Measurements from ENCODE around the gene CLIC4. TPM values are rescaled to one million over a fixed set of nuclear protein-coding genes. Genes with fewer than 3 reads are reported as not detected.

The CLIC4 gene
- total RNA-seq, 1 experiment from 2014 or later, result 230 TPM

- Histone ChIP-seq H3K23ac (ENCODE audit: insufficient read length, low read depth, low read length) (no peak overlapping the region), H3K56ac (ENCODE audit: insufficient read length, low read depth, low read length) (no peak overlapping the region), H4K91ac (ENCODE audit: insufficient read length, low read depth, low read length) (no peak overlapping the region), H4K8ac (replicated peaks; ENCODE audit: insufficient read length, low read depth, low read length) (no peak overlapping the region), H3K4me1 (ENCODE audit: insufficient read depth, low read length) (peaks cover 2% of the 10 kb centered on the region; the same call in 1 of the 2 replicates), H2BK15ac (ENCODE audit: low read depth, low read length) (no peak overlapping the region), H3K18ac (ENCODE audit: insufficient read length, low read depth, low read length) (no peak overlapping the region), H2BK20ac (ENCODE audit: low read depth, low read length, poor library complexity, severe bottlenecking) (no peak overlapping the region), H3K23me2 (ENCODE audit: insufficient read length, low read depth, low read length, poor library complexity, severe bottlenecking) (no peaks in the 10 kb centered on the region), H3K27ac (ENCODE audit: insufficient read length, low read depth, low read length) (no peak overlapping the region), H3T11ph (ENCODE audit: low read length) (no peak overlapping the region), H2AFZ (ENCODE audit: low read length) (no peak overlapping the region), H2AK5ac (ENCODE audit: insufficient read length, low read length) (no peak overlapping the region), H2BK12ac (ENCODE audit: insufficient read length, low read depth, low read length) (no peak overlapping the region), H3K4ac (ENCODE audit: low read depth, low read length) (no peak overlapping the region), H3K14ac (ENCODE audit: insufficient read depth, low read length) (no peak overlapping the region), H3K27me3 (ENCODE audit: insufficient read depth, low read length) (no peaks in the 10 kb centered on the region), H3K4me2 (ENCODE audit: insufficient read depth, insufficient read length, low read length) (no peak overlapping the region), H4K5ac (ENCODE audit: insufficient read length, low read depth, low read length) (no peak overlapping the region), H3K79me2 (ENCODE audit: insufficient read depth, low read length) (no peaks in the 10 kb centered on the region), H3K79me1 (ENCODE audit: insufficient read depth, low read depth, low read length, poor library complexity, severe bottlenecking) (no peaks in the 10 kb centered on the region), H2BK5ac (ENCODE audit: insufficient read length, low read length) (no peak overlapping the region), H3K9ac (ENCODE audit: extremely low read depth, insufficient read length, low read length) (no peak overlapping the region), H2BK120ac (ENCODE audit: low read depth, low read length, poor library complexity, severe bottlenecking) (no peak overlapping the region), H3K9me3 (ENCODE audit: control insufficient read depth, low read depth, low read length) (no peaks in the 10 kb centered on the region), H4K20me1 (ENCODE audit: control insufficient read depth, insufficient read depth, insufficient read length) (no peaks in the 10 kb centered on the region)
- no peaks in the 10 kb centered on the region; a peak in 1 of 5 replicates for H3K9me3 Mint-ChIP-seq
- no peak overlapping the region for H3K27ac Mint-ChIP-seq
- DNase-seq, result no peak
- H3K4me3 Mint-ChIP-seq, result no peak overlapping the region
- WGBS (ENCODE audit: extremely low coverage, insufficient read length, low lambda C conversion rate), result no CpG with 5 or more reads among the region's 4 CpGs
- no peaks in the 10 kb centered on the region; a peak in 2 of 7 replicates for H3K36me3 Mint-ChIP-seq (ENCODE audit: insufficient read depth in 1 of 3, low read depth in 3 of 3)
- peaks cover 17 to 18% of the 10 kb centered on the region in 2 experiments for H3K4me1 Mint-ChIP-seq
- H3K27me3 Mint-ChIP-seq (ENCODE audit: low read depth), result peaks cover 2% of the 10 kb centered on the region; the same call in 1 of the 2 replicates
- TF ChIP-seq, protein P1, sequence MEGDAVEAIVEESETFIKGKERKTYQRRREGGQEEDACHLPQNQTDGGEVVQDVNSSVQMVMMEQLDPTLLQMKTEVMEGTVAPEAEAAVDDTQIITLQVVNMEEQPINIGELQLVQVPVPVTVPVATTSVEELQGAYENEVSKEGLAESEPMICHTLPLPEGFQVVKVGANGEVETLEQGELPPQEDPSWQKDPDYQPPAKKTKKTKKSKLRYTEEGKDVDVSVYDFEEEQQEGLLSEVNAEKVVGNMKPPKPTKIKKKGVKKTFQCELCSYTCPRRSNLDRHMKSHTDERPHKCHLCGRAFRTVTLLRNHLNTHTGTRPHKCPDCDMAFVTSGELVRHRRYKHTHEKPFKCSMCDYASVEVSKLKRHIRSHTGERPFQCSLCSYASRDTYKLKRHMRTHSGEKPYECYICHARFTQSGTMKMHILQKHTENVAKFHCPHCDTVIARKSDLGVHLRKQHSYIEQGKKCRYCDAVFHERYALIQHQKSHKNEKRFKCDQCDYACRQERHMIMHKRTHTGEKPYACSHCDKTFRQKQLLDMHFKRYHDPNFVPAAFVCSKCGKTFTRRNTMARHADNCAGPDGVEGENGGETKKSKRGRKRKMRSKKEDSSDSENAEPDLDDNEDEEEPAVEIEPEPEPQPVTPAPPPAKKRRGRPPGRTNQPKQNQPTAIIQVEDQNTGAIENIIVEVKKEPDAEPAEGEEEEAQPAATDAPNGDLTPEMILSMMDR (conservative IDR thresholded peaks at IDR 0.05), result no peak
Measured at GRCh38 chr1:24708938-24709337, 36.3 kb upstream of the CLIC4 start.

Data from H9 (cell line).